Mucosa of descending colon (tissue), 3 donors: Measurements from ENCODE around the gene AKAP6. TPM values are rescaled to one million over a fixed set of nuclear protein-coding genes. Genes with fewer than 3 reads are reported as not detected.
"Not testable (repeated sequence)": the region's sequence is repeated elsewhere in the genome, so short reads cannot be mapped to it uniquely, and the experiment has no call there.

Experiments used
- ATAC-seq: fragments of 200-7000 bp; cut with Tn5 transposase; one replicate; pipeline ENCODE4 v1.9.1; 2020; ENCODE audit warnings: mild to moderate bottlenecking, moderate library complexity
- DNase-seq, 3 donors: peaks; one replicate each; pipeline ENCODE4 v3.0.0-alpha.2; 2020
- H3K36me3 ChIP-seq: fragments of 200-600 bp; one replicate; pipeline ENCODE4 v1.8.0; 2021; ENCODE audit warnings: low read depth, mild to moderate bottlenecking
- H3K4me1 ChIP-seq: fragments of 200-600 bp; one replicate; pipeline ENCODE4 v1.8.0; 2021; ENCODE audit warnings: low read depth, mild to moderate bottlenecking
- H3K4me3 ChIP-seq: fragments of 200-600 bp; one replicate; pipeline ENCODE4 v1.8.0; 2021; ENCODE audit warnings: mild to moderate bottlenecking
- H3K9me3 ChIP-seq: fragments of 200-600 bp; one replicate; pipeline ENCODE4 v1.8.0; 2021; ENCODE audit warnings: mild to moderate bottlenecking
- CTCF ChIP-seq: fragments of 200-600 bp; IDR thresholded peaks from one replicate; pipeline ENCODE4 v1.8.0; 2022; ENCODE audit warnings: antibody characterized with exemption, mild to moderate bottlenecking
- intact Hi-C, 2 donors: fragments of 100-400 bp; cut with DNase I in 1 of 2; cut with micrococcal nuclease in 1 of 2; formaldehyde crosslinking; loops; one replicate each; pipeline versions ENCODE4 v1.11.0 to v1.11.1; 2022; cut with DNase I, micrococcal nuclease
- total RNA-seq, 3 donors: library from RNA; stranded (reverse); fragmentation: NEBNext Ultra II Directional in 2 of 3; extraction: Animal tissue kit (Norgen Biotek cat#: 25700) in 2 of 3; gene quantifications; one replicate each; pipeline versions ENCODE4 v1.2.1 to v1.2.4, GENCODE V29; 2021 to 2023
- donor health status: DM: no; HTN: no; CAD: no; lungs with moderate emphysema.
- donor health status: DM: no; HTN: no; CAD: no.
- donor health status: DM: no; HTN: yes; CAD: no.

Gene AKAP6
- total RNA-seq, 3 donors from 2014 or later: 4.2 to 30.8 (median 5.4) TPM

GRCh38 chr14:32366256-32366879 lies 37.3 kb downstream of the AKAP6 start:
- intact Hi-C loops: no loop called here
- ATAC-seq (peak; percentile 22), DNase-seq (no peak)
- no peaks in the 10 kb centered on the region for H3K36me3 ChIP-seq
- no peaks in the 10 kb centered on the region for H3K9me3 ChIP-seq
- no peak overlapping the region for H3K4me3 ChIP-seq
- no peak for TF ChIP-seq CTCF
- no peaks in the 10 kb centered on the region for H3K4me1 ChIP-seq

DNA sequence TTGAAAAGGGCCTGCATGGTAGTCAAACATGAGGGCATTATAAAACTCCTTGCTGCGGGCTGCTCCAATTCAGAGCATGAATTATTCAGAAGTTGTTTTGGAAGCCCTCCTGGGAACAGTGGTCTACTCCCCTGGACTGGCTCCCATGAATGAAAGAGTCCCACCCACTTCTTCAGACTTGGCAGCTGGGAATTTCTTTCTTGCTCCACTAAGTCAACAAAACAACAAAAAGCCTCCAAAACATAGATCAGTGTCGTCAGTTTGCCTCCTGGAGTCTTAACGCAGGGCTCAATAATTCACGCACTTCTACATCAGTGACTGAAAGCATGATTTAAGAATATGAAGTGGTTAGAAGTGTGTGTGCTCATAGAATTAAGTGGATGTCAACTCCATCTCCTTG lies 37.9 kb downstream of the AKAP6 start:
- DNase-seq (no peak), ATAC-seq (no peak)
- TF ChIP-seq CTCF: no peak
- H3K9me3 ChIP-seq: no peaks in the 10 kb centered on the region
- intact Hi-C loops: no loop called here
- H3K4me1 ChIP-seq: no peaks in the 10 kb centered on the region
- no peak overlapping the region for H3K4me3 ChIP-seq
- no peaks in the 10 kb centered on the region for H3K36me3 ChIP-seq

DNA sequence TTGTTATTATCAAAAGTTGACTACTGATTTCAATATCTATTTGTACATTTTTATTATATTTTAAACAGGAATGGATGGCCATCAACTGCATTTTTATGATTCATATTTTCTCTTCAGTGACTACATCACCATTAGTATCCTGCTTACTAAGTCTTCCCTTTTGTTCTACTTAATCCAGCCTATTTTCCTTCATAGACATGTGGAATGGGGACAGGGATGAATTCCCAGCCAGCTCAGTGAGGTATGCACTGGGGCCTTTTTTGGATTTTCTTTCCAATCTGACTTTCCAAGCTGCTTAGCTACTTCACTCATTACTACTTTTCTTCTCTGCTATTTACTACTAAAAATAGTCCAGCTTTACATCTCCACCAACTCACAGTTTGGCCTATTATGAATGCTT lies 38.4 kb downstream of the AKAP6 start:
- Histone ChIP-seq H3K4me3 (no peak overlapping the region), H3K9me3 (no peaks in the 10 kb centered on the region), H3K4me1 (no peaks in the 10 kb centered on the region), H3K36me3 (no peaks in the 10 kb centered on the region)
- ATAC-seq (no peak), DNase-seq (no peak)
- intact Hi-C loops: no loop called here
- TF ChIP-seq CTCF: no peak

DNA sequence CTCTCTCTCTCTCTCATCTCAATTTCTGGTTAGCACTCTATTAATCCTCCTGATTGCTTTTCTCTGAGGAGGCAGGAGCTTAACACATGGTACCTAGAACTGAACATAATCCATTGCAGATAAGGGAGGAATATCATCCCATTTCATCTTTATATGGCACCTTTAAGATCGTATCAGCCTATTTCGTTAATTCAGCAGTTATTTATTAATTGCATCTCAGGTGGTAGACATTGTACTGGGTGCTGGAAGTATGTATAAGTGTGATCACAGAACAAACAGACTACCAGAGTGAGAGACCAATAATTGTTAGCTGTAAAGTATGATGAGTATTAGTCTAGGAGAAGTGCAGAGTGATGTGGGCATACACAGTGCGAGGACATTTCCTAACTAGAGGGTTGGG lies 39.0 kb downstream of the AKAP6 start:
- Histone ChIP-seq H3K4me1 (no peaks in the 10 kb centered on the region), H3K9me3 (no peaks in the 10 kb centered on the region), H3K36me3 (no peaks in the 10 kb centered on the region), H3K4me3 (no peak overlapping the region)
- DNase-seq: no peak
- no peak for ATAC-seq
- no peak for TF ChIP-seq CTCF
- intact Hi-C loops: no loop called here

- ATAC-seq (peak; percentile 66), DNase-seq (no peak)
- intact Hi-C loops: no loop called here
- Histone ChIP-seq H3K36me3 (no peaks in the 10 kb centered on the region), H3K4me1 (no peaks in the 10 kb centered on the region), H3K4me3 (no peak overlapping the region), H3K9me3 (no peaks in the 10 kb centered on the region)
- no peak for TF ChIP-seq CTCF
Measured at GRCh38 chr14:32370714-32371113, 41.6 kb downstream of the AKAP6 start.

DNA sequence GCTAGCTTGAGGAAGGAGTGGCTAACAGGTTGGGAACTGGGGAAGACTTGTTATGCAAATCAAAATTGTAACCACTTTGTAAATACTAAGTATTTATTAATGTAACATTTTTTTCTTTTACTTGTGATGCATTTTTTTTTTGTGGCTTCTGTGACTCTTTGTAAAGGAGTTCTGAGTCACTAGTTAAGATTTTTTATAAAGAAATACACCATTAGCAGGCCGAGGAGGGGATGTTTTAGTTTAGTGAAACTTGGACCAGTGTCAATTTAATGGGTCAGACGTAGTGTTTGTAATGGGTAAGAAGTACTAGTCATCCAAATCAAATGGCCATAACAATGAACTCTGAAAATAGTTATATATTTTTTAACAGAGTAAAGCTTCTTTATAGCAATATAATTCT lies 43.1 kb downstream of the AKAP6 start:
- intact Hi-C loops: no loop called here
- ATAC-seq (no peak), DNase-seq (no peak)
- no peaks in the 10 kb centered on the region for H3K36me3 ChIP-seq
- H3K9me3 ChIP-seq: no peaks in the 10 kb centered on the region
- no peak overlapping the region for H3K4me3 ChIP-seq
- TF ChIP-seq CTCF: no peak
- no peaks in the 10 kb centered on the region for H3K4me1 ChIP-seq

DNA sequence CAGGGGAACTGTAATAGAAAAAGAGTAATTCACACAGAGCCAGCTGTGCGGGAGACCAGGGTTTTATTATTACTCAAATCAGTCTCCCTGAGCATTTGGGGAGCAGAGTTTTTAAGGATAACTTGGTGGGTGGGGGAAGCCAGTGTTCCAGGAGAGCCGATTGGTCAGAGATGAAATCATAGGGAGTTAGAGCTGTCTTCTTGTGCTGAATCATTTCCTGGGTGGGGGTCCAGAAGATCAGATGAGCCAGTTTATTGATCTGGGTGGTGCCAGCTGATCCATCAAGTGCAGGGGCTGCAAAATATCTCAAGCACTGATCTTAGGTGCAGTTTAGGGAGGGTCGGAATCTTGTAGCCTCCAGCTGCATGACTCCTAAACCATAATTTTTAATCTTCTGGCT lies 44.1 kb downstream of the AKAP6 start:
- DNase-seq, H3K4me3 ChIP-seq, ATAC-seq, intact Hi-C loops, H3K36me3 ChIP-seq, H3K4me1 ChIP-seq, H3K9me3 ChIP-seq: not testable (repeated sequence)
